Measurements from ENCODE around the gene MRPL28.
"Not testable (repeated sequence)": the region's sequence is repeated elsewhere in the genome, so short reads cannot be mapped to it uniquely, and the experiment has no call there.

MRPL28 gene

DNA sequence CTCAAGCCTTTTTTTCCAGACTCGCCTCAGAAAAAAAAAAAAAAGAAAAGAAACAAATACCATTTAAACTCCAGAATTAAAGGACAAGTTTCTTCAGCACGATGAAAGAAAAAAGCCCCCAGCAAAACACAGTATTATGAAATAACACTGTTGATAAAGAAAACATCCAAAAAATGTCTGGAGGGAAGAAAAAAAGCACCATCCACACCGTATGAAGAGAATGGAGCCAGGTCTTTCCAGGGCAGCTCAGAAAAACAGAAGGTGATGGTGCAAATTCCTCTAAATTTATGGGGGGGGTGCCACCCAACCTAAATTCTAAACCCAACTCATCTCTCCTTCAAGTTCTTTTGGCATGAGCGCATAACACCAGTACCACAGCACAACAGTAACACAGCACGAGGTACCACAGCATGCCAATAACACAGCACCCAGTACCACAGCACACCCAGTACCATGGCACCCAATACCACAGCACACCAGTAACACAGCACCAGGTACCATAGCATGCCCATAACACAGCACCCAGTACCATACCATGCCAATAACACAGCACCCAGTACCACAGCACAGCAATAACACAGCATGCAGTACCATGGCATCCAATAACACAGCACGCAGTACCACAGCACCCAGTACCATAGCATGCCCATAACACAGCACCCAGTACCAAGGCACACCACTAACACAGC is 36.8 kb downstream of the MRPL28 start:
- Histone ChIP-seq H2AFZ (no peak overlapping the region), H3K27ac (no peak overlapping the region), H3K4me3 (ENCODE audit: low read depth, low read length) (no peak overlapping the region), H3K4me2 (ENCODE audit: low read length) (no peak overlapping the region), H3K9ac (no peak overlapping the region), H3K36me3 (ENCODE audit: control insufficient read depth, insufficient read depth, low read length) (no peaks in the 10 kb centered on the region), H3K27me3 (ENCODE audit: control insufficient read depth, insufficient read depth, low read length) (no peaks in the 10 kb centered on the region), H3K79me2 (peaks cover 42% of the 10 kb centered on the region), H3K4me1 (peaks cover 3% of the 10 kb centered on the region), H3K9me3 (ENCODE audit: control insufficient read depth, low read length) (no peaks in the 10 kb centered on the region)
- TF ChIP-seq, protein P1, sequence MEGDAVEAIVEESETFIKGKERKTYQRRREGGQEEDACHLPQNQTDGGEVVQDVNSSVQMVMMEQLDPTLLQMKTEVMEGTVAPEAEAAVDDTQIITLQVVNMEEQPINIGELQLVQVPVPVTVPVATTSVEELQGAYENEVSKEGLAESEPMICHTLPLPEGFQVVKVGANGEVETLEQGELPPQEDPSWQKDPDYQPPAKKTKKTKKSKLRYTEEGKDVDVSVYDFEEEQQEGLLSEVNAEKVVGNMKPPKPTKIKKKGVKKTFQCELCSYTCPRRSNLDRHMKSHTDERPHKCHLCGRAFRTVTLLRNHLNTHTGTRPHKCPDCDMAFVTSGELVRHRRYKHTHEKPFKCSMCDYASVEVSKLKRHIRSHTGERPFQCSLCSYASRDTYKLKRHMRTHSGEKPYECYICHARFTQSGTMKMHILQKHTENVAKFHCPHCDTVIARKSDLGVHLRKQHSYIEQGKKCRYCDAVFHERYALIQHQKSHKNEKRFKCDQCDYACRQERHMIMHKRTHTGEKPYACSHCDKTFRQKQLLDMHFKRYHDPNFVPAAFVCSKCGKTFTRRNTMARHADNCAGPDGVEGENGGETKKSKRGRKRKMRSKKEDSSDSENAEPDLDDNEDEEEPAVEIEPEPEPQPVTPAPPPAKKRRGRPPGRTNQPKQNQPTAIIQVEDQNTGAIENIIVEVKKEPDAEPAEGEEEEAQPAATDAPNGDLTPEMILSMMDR (IDR thresholded peaks at IDR 0.05): no peak

DNA sequence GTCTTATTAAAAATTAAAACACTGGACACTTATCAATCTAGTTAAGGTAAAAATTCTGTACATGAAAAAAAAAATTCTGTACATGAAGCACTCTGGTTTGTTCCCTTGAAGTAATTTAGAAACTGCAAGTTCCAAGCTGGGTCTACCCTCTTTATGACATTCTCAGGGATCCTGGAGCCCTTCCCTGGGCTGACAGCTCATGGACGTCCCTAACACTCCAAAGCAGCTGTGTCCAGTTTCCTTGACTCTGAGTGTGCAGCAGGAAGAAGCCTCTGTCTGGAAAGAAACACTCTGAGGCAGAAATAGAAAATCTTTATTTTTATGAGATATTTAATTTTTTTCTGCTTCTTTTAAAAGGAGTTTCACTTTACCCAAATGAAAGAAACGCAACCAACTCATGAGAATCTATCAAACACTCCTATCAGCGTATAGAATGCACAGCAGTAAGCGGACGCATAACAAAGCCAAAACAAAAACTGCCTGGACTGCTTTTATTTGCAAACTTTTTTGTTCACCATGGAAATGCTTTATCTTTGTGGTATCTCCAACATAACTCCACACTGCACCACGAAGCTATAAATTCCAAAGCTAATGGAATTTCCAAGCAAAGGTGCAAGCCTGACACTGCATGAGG is 39.0 kb downstream of the MRPL28 start:
- H3K9ac ChIP-seq; H3K27me3 ChIP-seq (ENCODE audit: control insufficient read depth, insufficient read depth, low read length); H3K4me2 ChIP-seq (ENCODE audit: low read length); H3K4me1 ChIP-seq; H3K4me3 ChIP-seq (ENCODE audit: low read depth, low read length); H3K27ac ChIP-seq; H3K36me3 ChIP-seq (ENCODE audit: control insufficient read depth, insufficient read depth, low read length); H3K9me3 ChIP-seq (ENCODE audit: control insufficient read depth, low read length); H2AFZ ChIP-seq: not testable (repeated sequence)
- peaks cover 40% of the 10 kb centered on the region for H3K79me2 ChIP-seq

- Histone ChIP-seq H3K36me3 (ENCODE audit: control insufficient read depth, insufficient read depth, low read length) (no peaks in the 10 kb centered on the region), H3K27ac (no peak overlapping the region), H3K27me3 (ENCODE audit: control insufficient read depth, insufficient read depth, low read length) (no peaks in the 10 kb centered on the region), H3K4me2 (ENCODE audit: low read length) (no peak overlapping the region), H3K9ac (no peak overlapping the region), H3K4me1 (peaks cover 3% of the 10 kb centered on the region), H3K9me3 (ENCODE audit: control insufficient read depth, low read length) (no peaks in the 10 kb centered on the region), H3K79me2 (peaks cover 38% of the 10 kb centered on the region), H3K4me3 (ENCODE audit: low read depth, low read length) (no peak overlapping the region), H2AFZ (no peak overlapping the region)
- TF ChIP-seq, protein P1 (IDR thresholded peaks at IDR 0.05): no peak
These were observed 39.6 kb downstream of the MRPL28 start for GRCh38 chr16:330741-331140.

DNA sequence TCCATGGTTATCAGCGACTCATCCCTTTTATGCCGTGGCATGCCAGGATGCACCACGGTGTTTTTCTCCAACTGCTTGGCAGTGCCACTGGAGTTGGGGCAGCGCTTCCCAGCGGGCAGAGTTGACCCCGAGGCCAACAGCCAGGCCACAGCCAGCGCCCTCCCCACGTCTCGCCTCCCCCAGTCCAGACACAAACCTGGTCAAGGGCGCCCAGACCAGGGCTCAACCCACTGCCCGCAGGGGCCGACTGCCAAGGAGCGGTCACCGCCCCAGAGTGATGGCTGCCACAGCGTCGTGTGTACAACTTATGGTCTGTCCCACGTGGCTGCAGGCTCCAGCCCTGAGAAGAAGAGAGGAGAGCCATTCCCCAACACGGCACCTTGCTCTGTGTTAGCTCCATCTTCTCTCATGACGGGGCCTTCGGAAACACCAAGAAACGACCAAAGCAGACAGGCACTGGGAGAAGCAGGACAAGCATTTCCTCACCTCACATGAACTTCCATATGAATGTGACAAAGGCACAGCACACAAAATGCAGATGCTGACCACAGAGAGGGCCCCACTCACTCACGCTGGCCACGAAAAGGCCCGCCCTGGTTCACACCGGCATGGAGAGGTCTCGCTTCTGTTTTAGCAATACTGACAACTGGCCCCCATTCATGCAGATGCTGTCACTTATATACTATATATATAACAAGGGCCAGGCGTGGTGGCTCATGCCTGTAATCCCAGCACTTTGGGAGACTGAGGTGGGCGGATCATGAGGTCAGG is 44.8 kb downstream of the MRPL28 start:
- H3K9me3 ChIP-seq (ENCODE audit: control insufficient read depth, low read length): no peaks in the 10 kb centered on the region

More for the DNA sequence above, 44.8 kb downstream of the MRPL28 start:
- H3K27me3 ChIP-seq (ENCODE audit: control insufficient read depth, insufficient read depth, low read length): no peaks in the 10 kb centered on the region
- no peak overlapping the region for H3K27ac ChIP-seq
- H3K79me2 ChIP-seq: peaks cover 42% of the 10 kb centered on the region
- no peaks in the 10 kb centered on the region for H3K36me3 ChIP-seq (ENCODE audit: control insufficient read depth, insufficient read depth, low read length)
- no peak overlapping the region for H3K4me3 ChIP-seq (ENCODE audit: low read depth, low read length)
- no peak overlapping the region for H3K4me2 ChIP-seq (ENCODE audit: low read length)
- no peak overlapping the region for H2AFZ ChIP-seq
- H3K4me1 ChIP-seq: no peaks in the 10 kb centered on the region
- TF ChIP-seq, protein P1 (IDR thresholded peaks at IDR 0.05): no peak
- no peak overlapping the region for H3K9ac ChIP-seq
